ENCODE data around the gene RASIP1. TPM values are rescaled to one million over a fixed set of nuclear protein-coding genes. Genes with fewer than 3 reads are reported as not detected.

The RASIP1 gene
- total RNA-seq, 1 donor from 2014 or later, result 0.62 TPM

DNA sequence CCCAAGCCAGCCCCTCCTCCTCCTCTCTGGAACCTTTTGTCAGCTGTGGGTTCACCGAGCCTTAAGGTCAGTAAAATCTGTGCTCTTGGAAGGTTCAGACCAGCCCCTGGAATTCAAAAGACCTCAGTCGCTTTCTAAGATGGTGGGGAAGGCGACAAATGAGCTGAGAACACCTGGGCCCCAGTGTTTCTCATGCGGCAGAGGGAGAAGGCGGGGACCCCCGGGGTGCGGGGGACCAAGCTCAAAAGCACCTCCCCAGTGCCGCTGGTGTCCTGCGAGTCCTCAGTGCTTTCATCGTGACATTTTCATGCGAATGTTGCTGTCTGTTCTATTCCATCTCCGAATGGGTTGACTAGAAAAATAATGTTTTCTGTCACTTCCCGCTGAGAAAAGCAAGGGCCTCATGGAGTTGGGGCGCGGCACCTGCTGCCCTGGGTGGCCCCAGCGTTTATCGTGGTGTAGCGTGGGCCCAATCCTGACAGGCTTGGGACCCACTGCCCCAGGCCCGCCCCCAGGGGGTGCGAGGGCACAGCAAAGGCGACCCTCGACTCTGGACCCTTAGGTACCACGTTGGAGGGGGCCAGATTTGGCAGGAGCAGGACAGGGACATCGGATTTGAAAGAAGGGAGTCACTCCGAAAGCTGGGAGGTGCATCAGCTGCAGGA, 66.8 kb downstream of the RASIP1 start:
- TF ChIP-seq, protein P1, sequence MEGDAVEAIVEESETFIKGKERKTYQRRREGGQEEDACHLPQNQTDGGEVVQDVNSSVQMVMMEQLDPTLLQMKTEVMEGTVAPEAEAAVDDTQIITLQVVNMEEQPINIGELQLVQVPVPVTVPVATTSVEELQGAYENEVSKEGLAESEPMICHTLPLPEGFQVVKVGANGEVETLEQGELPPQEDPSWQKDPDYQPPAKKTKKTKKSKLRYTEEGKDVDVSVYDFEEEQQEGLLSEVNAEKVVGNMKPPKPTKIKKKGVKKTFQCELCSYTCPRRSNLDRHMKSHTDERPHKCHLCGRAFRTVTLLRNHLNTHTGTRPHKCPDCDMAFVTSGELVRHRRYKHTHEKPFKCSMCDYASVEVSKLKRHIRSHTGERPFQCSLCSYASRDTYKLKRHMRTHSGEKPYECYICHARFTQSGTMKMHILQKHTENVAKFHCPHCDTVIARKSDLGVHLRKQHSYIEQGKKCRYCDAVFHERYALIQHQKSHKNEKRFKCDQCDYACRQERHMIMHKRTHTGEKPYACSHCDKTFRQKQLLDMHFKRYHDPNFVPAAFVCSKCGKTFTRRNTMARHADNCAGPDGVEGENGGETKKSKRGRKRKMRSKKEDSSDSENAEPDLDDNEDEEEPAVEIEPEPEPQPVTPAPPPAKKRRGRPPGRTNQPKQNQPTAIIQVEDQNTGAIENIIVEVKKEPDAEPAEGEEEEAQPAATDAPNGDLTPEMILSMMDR (IDR thresholded peaks at IDR 0.05), result no peak
- Mint-ChIP-seq H3K4me3 (ENCODE audit: unreplicated experiment) (no peak overlapping the region), H3K27me3 (ENCODE audit: low read depth) (no peaks in the 10 kb centered on the region), H3K4me1 (ENCODE audit: low read depth) (peaks cover 7% of the 10 kb centered on the region), H3K9me3 (ENCODE audit: low read depth) (no peaks in the 10 kb centered on the region), H3K36me3 (ENCODE audit: low read depth) (no peaks in the 10 kb centered on the region), H3K27ac (ENCODE audit: unreplicated experiment) (no peak overlapping the region)
- no peak for DNase-seq (ENCODE audit: low spot score)

DNA sequence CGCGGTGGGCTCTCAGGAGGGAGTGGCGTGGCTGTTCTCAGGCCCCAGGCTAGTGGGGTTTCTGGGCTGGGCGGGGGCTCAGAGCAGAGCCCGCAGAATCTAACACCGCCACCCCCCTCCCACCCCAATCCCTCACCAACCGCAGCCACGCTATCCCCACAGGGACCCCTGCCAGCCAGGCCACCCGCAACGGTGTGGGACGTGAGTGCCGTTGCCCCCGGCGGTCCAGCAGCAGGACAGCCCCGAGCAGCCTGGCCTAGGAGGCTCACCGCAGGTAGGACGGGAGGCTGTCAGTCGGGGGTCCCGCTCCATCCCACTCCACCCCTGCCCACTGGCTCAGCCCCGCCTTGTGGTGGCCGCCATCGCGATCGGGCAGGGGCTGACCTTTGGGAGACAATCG, 67.4 kb downstream of the RASIP1 start, which contains the start of gene NTN5:
TSS of gene NTN5 (minus strand) at position 24 of the 400 bp plus-strand sequence. CDS start 2,031 bp downstream, outside the sequence.
- no peak for DNase-seq (ENCODE audit: low spot score)
- Mint-ChIP-seq H3K27ac (ENCODE audit: unreplicated experiment) (no peak within 1 kb of the TSS), H3K9me3 (ENCODE audit: low read depth) (no peaks in the 10 kb centered on the region), H3K27me3 (ENCODE audit: low read depth) (no peaks in the 10 kb centered on the region), H3K4me3 (ENCODE audit: unreplicated experiment) (no peak within 1 kb of the TSS), H3K4me1 (ENCODE audit: low read depth) (peaks cover 7% of the 10 kb centered on the region), H3K36me3 (ENCODE audit: low read depth) (no peaks in the 10 kb centered on the region)
- TF ChIP-seq, protein P1 (IDR thresholded peaks at IDR 0.05), result no peak

DNA sequence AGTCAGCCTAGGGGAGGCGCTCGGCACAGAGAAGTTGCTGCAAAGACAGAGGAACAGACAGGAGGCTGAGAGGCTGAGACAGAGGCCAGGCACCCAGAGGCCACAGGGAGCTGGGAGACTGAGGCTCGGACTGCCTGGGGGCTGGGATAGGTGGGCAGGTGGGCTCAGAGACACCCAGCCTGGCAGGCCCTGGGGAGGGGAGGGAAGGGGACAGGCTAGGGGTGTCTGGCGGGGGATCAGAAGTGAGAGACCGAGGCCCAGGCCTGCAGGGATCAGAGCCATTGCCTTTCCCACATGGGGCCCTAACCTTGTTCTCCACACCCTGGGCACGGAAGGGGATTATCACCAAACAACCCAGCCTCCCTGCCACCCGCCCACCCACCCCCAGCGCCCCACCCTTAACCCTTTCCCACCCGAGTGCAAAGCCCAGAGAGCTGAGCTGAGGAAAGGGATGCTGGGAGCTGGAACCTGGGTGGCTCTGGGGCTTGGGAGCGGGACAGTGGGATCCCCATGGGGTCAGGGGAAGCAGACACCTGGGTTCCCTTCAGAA, 68.9 kb downstream of the RASIP1 start:
- no peak overlapping the region for H3K27ac Mint-ChIP-seq (ENCODE audit: unreplicated experiment)
- no peak overlapping the region for H3K4me3 Mint-ChIP-seq (ENCODE audit: unreplicated experiment)
- no peaks in the 10 kb centered on the region for H3K36me3 Mint-ChIP-seq (ENCODE audit: low read depth)
- no peaks in the 10 kb centered on the region for H3K9me3 Mint-ChIP-seq (ENCODE audit: low read depth)
- TF ChIP-seq, protein P1 (IDR thresholded peaks at IDR 0.05), result no peak
- H3K27me3 Mint-ChIP-seq (ENCODE audit: low read depth), result no peaks in the 10 kb centered on the region
- DNase-seq (ENCODE audit: low spot score), result no peak
- H3K4me1 Mint-ChIP-seq (ENCODE audit: low read depth), result peaks cover 7% of the 10 kb centered on the region

DNA sequence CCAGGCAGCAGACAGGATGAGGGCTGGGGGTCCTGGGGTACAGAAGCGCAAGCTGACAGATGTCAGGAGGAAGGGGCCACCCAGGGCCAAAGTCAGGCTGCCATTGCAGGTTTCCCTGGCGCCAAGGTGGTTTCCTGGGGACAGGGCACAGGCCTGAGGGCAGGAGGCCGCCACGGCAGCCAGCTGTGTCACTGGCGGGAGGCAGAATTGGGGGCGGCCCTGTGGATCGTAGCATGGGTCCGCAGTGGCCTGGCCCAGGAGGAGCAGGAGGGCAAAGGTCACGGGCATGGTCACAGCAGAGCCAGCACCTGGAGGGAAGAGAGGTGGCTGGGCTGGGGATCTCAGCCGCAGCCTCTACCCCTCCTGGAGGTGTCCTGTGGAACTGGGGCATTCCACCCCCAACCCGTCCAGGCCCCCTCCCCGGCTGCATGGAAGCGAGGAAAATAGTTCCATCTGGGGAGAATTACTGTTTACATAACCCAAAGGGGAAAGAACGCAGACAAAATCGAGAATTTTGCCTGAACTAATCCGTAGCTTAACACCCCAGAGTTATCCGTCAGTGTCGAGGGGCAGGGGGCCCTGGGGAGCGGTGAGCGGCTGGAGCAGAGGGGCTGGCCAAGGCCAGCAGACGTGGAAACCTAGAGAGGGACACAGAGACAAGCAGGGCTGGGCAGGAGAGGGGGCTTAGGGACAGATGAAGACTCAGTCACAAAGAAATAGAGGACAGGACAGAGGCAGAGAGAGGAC, 69.5 kb downstream of the RASIP1 start:
- no peak overlapping the region for H3K27ac Mint-ChIP-seq (ENCODE audit: unreplicated experiment)

More for the DNA sequence above, 69.5 kb downstream of the RASIP1 start:
- DNase-seq (ENCODE audit: low spot score), result no peak
- Mint-ChIP-seq H3K36me3 (ENCODE audit: low read depth) (no peaks in the 10 kb centered on the region), H3K27me3 (ENCODE audit: low read depth) (no peaks in the 10 kb centered on the region), H3K4me1 (ENCODE audit: low read depth) (peaks cover 7% of the 10 kb centered on the region), H3K9me3 (ENCODE audit: low read depth) (no peaks in the 10 kb centered on the region), H3K4me3 (ENCODE audit: unreplicated experiment) (no peak overlapping the region)
- TF ChIP-seq, protein P1 (IDR thresholded peaks at IDR 0.05), result no peak

Other genes starting within 250 kb of the RASIP1 start
- 0.48 to 0.67 TPM (median 0.54 TPM) in 3 replicates for gene LMTK3, start 228.8 kb downstream of the RASIP1 start, total RNA-seq
- gene SULT2B1, start 188.4 kb downstream of the RASIP1 start, total RNA-seq, result 0.22 TPM in 1 of 3 replicates, not detected in the others
- gene SPACA4, start 133.9 kb downstream of the RASIP1 start, total RNA-seq, result not detected in 3 replicates
- gene FAM83E, start 125.5 kb downstream of the RASIP1 start, total RNA-seq, result 0.38 to 0.77 TPM (median 0.67 TPM) in 3 replicates
- gene RPL18, start 121.4 kb downstream of the RASIP1 start, total RNA-seq, result 727 to 753 TPM (median 751 TPM) in 3 replicates
- 18.6 to 26.5 TPM (median 20.7 TPM) in 3 replicates for gene SPHK2, start 121.1 kb downstream of the RASIP1 start, total RNA-seq
- gene DBP, start 103.2 kb downstream of the RASIP1 start, total RNA-seq, result 2.1 to 6.2 TPM (median 3.9 TPM) in 3 replicates
- gene CA11, start 94.4 kb downstream of the RASIP1 start, total RNA-seq, result 8.1 to 14.1 TPM (median 9.1 TPM) in 3 replicates
- 0.97 to 1.1 TPM (median 1.1 TPM) in 3 replicates for gene NTN5, start 67.6 kb downstream of the RASIP1 start, total RNA-seq
- not detected in 3 replicates for gene FUT2, start 44.6 kb downstream of the RASIP1 start, total RNA-seq
- gene MAMSTR, start 20.9 kb downstream of the RASIP1 start, total RNA-seq, result 1.6 to 2.9 TPM (median 1.7 TPM) in 3 replicates
- gene IZUMO1, start 6.3 kb upstream of the RASIP1 start, total RNA-seq, result not detected in 3 replicates
- gene FUT1, start 12.0 kb upstream of the RASIP1 start, total RNA-seq, result 0.44 to 0.52 TPM in 2 of 3 replicates, not detected in the other
- not detected in 3 replicates for gene FGF21, start 14.9 kb upstream of the RASIP1 start, total RNA-seq
- 30.9 to 42.2 TPM (median 41.4 TPM) in 3 replicates for gene BCAT2, start 70.4 kb upstream of the RASIP1 start, total RNA-seq
- 11.4 to 13.6 TPM (median 13.5 TPM) in 3 replicates for gene HSD17B14, start 95.9 kb upstream of the RASIP1 start, total RNA-seq
- 16.8 to 34.3 TPM (median 19.6 TPM) in 3 replicates for gene PLEKHA4, start 128.0 kb upstream of the RASIP1 start, total RNA-seq
- gene PPP1R15A, start 131.8 kb upstream of the RASIP1 start, total RNA-seq, result 42.1 to 106 TPM (median 104 TPM) in 3 replicates
- gene TULP2, start 158.1 kb upstream of the RASIP1 start, total RNA-seq, result not detected in 3 replicates
- gene NUCB1, start 159.7 kb upstream of the RASIP1 start, total RNA-seq, result 209 to 277 TPM (median 215 TPM) in 3 replicates
- not detected in 3 replicates for gene DHDH, start 193.1 kb upstream of the RASIP1 start, total RNA-seq
- gene BAX, start 214.3 kb upstream of the RASIP1 start, total RNA-seq, result 161 to 167 TPM (median 165 TPM) in 3 replicates
- gene FTL, start 224.7 kb upstream of the RASIP1 start, total RNA-seq, result 1,722 to 4,533 TPM (median 1,892 TPM) in 3 replicates

All from chondrocyte (in vitro differentiated cells).